ENCODE results near the gene IGSF21. TPM values are rescaled to one million over a fixed set of nuclear protein-coding genes. Genes with fewer than 3 reads are reported as not detected.

Gene IGSF21
- total RNA-seq, 1 donor from 2014 or later, result not detected

DNA sequence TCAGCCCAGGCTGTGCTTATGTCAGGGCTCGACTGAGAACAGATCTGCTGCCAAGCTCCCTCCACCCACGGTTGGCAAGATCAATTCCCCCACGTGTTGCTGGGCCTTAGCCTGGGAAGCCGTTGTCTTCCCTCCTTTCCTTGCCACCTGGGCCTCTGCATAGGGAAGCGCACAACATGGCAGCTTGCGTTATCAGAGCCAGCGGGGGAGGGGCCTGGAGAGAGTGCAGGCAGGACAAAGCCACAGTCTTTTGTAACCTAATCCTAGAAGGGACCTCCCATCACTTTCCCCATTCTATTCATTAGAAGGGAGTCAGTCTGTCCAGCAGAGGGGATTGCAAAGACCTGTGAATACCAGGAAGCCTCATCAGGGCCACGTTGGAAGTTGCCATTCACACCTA lies 17.0 kb upstream of the IGSF21 start:
- Mint-ChIP-seq H3K27me3 (ENCODE audit: low read depth) (peaks cover 74% of the 10 kb centered on the region), H3K4me1 (no peaks in the 10 kb centered on the region), H3K36me3 (no peaks in the 10 kb centered on the region), H3K4me3 (no peak overlapping the region), H3K9me3 (peaks cover 4% of the 10 kb centered on the region), H3K27ac (no peak overlapping the region)
- no peak for DNase-seq (ENCODE audit: low spot score in 2 of 2, unreplicated experiment in 2 of 2)
- TF ChIP-seq, protein P1, sequence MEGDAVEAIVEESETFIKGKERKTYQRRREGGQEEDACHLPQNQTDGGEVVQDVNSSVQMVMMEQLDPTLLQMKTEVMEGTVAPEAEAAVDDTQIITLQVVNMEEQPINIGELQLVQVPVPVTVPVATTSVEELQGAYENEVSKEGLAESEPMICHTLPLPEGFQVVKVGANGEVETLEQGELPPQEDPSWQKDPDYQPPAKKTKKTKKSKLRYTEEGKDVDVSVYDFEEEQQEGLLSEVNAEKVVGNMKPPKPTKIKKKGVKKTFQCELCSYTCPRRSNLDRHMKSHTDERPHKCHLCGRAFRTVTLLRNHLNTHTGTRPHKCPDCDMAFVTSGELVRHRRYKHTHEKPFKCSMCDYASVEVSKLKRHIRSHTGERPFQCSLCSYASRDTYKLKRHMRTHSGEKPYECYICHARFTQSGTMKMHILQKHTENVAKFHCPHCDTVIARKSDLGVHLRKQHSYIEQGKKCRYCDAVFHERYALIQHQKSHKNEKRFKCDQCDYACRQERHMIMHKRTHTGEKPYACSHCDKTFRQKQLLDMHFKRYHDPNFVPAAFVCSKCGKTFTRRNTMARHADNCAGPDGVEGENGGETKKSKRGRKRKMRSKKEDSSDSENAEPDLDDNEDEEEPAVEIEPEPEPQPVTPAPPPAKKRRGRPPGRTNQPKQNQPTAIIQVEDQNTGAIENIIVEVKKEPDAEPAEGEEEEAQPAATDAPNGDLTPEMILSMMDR (IDR thresholded peaks at IDR 0.05; ENCODE audit: unreplicated experiment), result no peak

DNA sequence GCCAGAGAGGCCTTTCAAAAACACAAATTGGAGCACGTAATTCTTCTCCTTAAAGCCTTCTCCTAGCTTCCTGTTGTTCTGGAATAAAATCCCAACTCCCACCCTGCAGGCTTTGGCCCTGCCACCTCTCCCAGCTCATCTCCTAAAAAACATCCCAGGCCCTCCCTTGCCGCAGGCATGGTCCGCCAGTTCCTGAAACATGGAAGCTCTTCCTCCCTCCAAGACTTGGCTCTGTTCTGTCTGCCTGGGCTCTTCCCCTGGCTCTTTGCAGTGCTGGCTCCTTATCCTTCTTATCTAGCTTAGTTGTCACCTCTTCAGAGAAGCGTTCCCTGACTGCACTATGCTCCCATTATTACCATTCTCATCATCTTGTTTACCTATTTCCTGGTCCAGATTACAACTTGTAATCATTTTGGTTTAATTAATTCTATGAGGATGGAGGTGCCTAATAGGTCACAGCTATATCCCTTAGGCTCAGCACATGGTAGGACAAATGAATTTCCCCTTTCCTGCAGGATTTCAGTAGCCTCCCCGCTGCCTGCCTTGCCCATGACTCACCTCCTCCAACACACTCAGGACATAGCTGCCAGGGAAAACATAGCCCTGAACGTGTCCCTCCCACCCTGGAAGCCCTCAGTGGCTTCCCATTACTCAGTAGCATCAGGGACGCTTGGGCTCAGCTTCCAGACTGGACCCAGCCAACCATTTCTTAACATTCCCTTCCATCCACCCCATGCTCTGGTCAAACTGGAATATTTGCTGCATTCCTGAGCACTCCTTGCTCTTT lies 15.7 kb upstream of the IGSF21 start:
- TF ChIP-seq, protein P1 (IDR thresholded peaks at IDR 0.05; ENCODE audit: unreplicated experiment), result no peak
- Mint-ChIP-seq H3K36me3 (no peaks in the 10 kb centered on the region), H3K27ac (no peak overlapping the region), H3K9me3 (peaks cover 4% of the 10 kb centered on the region), H3K4me3 (no peak overlapping the region), H3K4me1 (no peaks in the 10 kb centered on the region), H3K27me3 (ENCODE audit: low read depth) (peaks cover 74% of the 10 kb centered on the region)
- no peak for DNase-seq (ENCODE audit: low spot score in 2 of 2, unreplicated experiment in 2 of 2)

DNA sequence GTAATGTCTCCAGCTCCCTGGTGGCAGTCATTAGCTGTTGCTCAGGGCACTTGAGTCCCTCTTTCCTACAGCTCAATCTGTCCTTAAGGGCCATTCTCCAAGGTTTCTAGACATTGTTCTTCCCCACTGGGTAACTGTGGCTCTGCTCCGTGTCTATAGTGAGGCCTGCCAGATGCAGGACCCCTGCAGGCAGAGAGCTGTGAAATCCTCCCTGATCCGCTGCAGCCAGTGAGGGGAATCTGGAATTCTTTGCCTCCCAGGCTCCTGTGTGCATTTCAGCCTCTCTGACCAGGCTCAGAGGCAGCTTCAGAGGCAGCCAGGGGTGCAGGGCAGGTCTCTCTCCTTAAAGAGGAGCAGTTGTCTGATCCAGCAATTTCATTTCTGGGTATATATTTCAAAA lies 14.4 kb upstream of the IGSF21 start:
- Mint-ChIP-seq H3K4me1 (no peaks in the 10 kb centered on the region), H3K9me3 (peaks cover 4% of the 10 kb centered on the region), H3K27me3 (ENCODE audit: low read depth) (peaks cover 73% of the 10 kb centered on the region), H3K27ac (no peak overlapping the region), H3K36me3 (no peaks in the 10 kb centered on the region), H3K4me3 (no peak overlapping the region)
- DNase-seq (ENCODE audit: low spot score in 2 of 2, unreplicated experiment in 2 of 2), result no peak
- TF ChIP-seq, protein P1 (IDR thresholded peaks at IDR 0.05; ENCODE audit: unreplicated experiment), result no peak

DNA sequence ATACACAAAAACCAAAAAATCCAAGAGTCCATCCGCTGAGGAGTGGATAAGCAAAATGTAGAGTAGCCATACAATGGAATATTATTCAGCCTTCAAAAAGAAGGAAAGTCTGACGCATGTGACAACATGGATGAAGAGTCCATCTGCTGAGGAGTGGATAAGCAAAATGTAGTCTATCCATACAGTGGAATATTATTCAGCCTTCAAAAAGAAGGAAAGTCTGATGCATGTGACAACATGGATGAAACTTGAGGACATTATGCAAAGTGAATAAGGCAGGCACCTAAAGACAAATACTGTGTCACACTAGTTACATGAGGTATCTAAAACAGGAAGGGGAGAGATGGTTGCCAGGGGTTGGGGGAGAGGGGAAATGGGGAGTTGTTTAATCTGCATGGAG lies 14.0 kb upstream of the IGSF21 start:
- DNase-seq (ENCODE audit: low spot score in 2 of 2, unreplicated experiment in 2 of 2), result no peak
- TF ChIP-seq, protein P1 (IDR thresholded peaks at IDR 0.05; ENCODE audit: unreplicated experiment), result no peak
- Mint-ChIP-seq H3K27ac (no peak overlapping the region), H3K9me3 (peaks cover 4% of the 10 kb centered on the region), H3K36me3 (no peaks in the 10 kb centered on the region), H3K27me3 (ENCODE audit: low read depth) (peaks cover 76% of the 10 kb centered on the region), H3K4me3 (no peak overlapping the region), H3K4me1 (no peaks in the 10 kb centered on the region)

DNA sequence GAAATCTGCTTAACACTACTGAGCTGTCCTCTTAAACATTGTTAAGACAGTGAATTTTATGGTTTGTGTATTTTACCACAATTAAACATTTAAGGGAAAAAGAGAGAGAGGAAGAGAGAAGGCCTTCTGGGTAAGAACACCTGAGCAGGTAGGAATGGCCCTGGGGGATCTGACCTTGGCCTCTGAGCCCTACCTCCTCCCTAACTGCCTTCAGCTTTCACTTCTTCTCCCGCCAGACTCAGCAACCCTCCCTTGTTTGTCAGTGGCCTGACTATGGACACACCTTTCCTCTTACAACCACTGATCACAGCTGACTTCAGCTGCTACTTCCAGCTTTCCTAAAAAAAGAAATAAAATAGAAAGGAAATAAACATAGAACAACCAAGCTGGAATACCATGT lies 13.5 kb upstream of the IGSF21 start:
- TF ChIP-seq, protein P1 (IDR thresholded peaks at IDR 0.05; ENCODE audit: unreplicated experiment), result no peak
- Mint-ChIP-seq H3K9me3 (peaks cover 4% of the 10 kb centered on the region), H3K27me3 (ENCODE audit: low read depth) (peaks cover 76% of the 10 kb centered on the region), H3K27ac (no peak overlapping the region), H3K36me3 (no peaks in the 10 kb centered on the region), H3K4me1 (no peaks in the 10 kb centered on the region), H3K4me3 (no peak overlapping the region)
- no peak for DNase-seq (ENCODE audit: low spot score in 2 of 2, unreplicated experiment in 2 of 2)
